Vagina (tissue), 2 donors: Measurements from ENCODE around the gene ATP7A.

ENCODE experiments used
- POLR2A ChIP-seq, 2 donors: fragments of 450-650 bp; IDR thresholded peaks; one replicate each; pipeline ENCODE4 v1.6.1; 2017; ENCODE audit warnings: antibody characterized with exemption in 2 of 2, mild to moderate bottlenecking in 2 of 2, moderate library complexity in 2 of 2
- POLR2AphosphoS5 ChIP-seq, 2 donors: sonication (generic); formaldehyde crosslinking; IDR thresholded peaks; one replicate each; pipeline ENCODE4 v1.9.0; 2017; ENCODE audit warnings: antibody characterized with exemption in 2 of 2, mild to moderate bottlenecking in 2 of 2, low read depth in 1 of 2; ENCODE audit not compliant: insufficient read depth in 1 of 2
- TF ChIP-seq, protein P1 (sequence below), 3 experiments: fragments of 450-650 bp in 2 of 3; fragments of 200-600 bp in 1 of 3; sonication (generic) in 1 of 3; IDR thresholded peaks; one replicate each; pipeline ENCODE4 v1.5.1; 2017 to 2019; ENCODE audit warnings: antibody characterized with exemption in 3 of 3, mild to moderate bottlenecking in 2 of 3, moderate library complexity in 2 of 3

DNA sequence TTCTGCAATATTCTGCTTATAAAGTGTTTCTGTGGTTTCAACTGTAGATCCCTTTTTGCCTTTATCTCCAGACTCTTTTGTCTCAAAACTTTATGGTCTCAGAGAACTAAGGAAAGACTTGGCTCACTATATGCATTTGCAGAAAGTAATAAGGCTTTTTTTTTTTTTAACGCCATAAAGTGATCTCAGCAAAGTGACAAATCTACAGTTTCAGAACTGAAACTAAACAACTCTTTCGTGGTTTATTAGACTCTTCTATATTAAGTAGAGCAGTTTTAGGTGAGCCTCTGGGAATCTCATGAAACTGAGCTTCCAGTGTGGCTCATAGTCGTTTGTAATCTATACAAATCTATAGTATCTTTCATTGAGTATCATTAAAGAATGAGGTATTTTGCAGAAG, 15.3 kb downstream of the ATP7A start:
- TF ChIP-seq POLR2AphosphoS5 (IDR thresholded peaks at IDR 0.05; ENCODE audit: insufficient read depth in 1 of 2, low read depth in 1 of 2): no peak
- TF ChIP-seq, protein P1, sequence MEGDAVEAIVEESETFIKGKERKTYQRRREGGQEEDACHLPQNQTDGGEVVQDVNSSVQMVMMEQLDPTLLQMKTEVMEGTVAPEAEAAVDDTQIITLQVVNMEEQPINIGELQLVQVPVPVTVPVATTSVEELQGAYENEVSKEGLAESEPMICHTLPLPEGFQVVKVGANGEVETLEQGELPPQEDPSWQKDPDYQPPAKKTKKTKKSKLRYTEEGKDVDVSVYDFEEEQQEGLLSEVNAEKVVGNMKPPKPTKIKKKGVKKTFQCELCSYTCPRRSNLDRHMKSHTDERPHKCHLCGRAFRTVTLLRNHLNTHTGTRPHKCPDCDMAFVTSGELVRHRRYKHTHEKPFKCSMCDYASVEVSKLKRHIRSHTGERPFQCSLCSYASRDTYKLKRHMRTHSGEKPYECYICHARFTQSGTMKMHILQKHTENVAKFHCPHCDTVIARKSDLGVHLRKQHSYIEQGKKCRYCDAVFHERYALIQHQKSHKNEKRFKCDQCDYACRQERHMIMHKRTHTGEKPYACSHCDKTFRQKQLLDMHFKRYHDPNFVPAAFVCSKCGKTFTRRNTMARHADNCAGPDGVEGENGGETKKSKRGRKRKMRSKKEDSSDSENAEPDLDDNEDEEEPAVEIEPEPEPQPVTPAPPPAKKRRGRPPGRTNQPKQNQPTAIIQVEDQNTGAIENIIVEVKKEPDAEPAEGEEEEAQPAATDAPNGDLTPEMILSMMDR (IDR thresholded peaks at IDR 0.05): no peak
- TF ChIP-seq POLR2A (IDR thresholded peaks at IDR 0.05): no peak
